ENCODE measurements around the gene EARS2. TPM values are rescaled to one million over a fixed set of nuclear protein-coding genes. Genes with fewer than 3 reads are reported as not detected.
"Not testable (repeated sequence)": the region's sequence is repeated elsewhere in the genome, so short reads cannot be mapped to it uniquely, and the experiment has no call there.

EARS2 gene
- 10 to 100 TPM; 27.0 to 32.2 (median 31.1) TPM for polyA plus RNA-seq (ENCODE audit: insufficient read length in 4 of 4)

GRCh38 chr16:23556881-23557778 is at the start of gene EARS2, which contains the start of gene UBFD1:
TSS of gene EARS2 (minus strand) at chr16:23557350. CDS start at chr16:23557343, 7 bp downstream.
TSS of gene UBFD1 (plus strand) at chr16:23557727. CDS start at chr16:23557743, 16 bp downstream.
- DNase-seq (ENCODE audit: low read depth in 4 of 4, low spot score in 3 of 4), result peak; percentile 94 to 98 (median 96)

GRCh38 chr16:23597003-23597756 is 40.0 kb upstream of the EARS2 start:
- DNase-seq (ENCODE audit: low read depth in 4 of 4, low spot score in 3 of 4), result no peak

- DNase-seq (ENCODE audit: low read depth in 4 of 4, low spot score in 3 of 4), result peak; percentile 73 to 81 (median 79)
Observed at GRCh38 chr16:23595951-23596720, 39.0 kb upstream of the EARS2 start, which contains the start of gene NDUFAB1. TSS of gene NDUFAB1 (minus strand) at chr16:23596316. CDS start at chr16:23596290, 26 bp downstream.

- DNase-seq (ENCODE audit: low read depth in 4 of 4, low spot score in 3 of 4), result no peak
Observed at GRCh38 chr16:23595246-23595950, 38.2 kb upstream of the EARS2 start.

- DNase-seq (ENCODE audit: low read depth in 4 of 4, low spot score in 3 of 4), result no peak
Observed at GRCh38 chr16:23594186-23594585, 37.0 kb upstream of the EARS2 start.

GRCh38 chr16:23590181-23590580 is 33.0 kb upstream of the EARS2 start:
- DNase-seq (ENCODE audit: low read depth in 4 of 4, low spot score in 3 of 4), result no peak

GRCh38 chr16:23587726-23588125 is 30.6 kb upstream of the EARS2 start:
- DNase-seq (ENCODE audit: low read depth in 4 of 4, low spot score in 3 of 4), result no peak

GRCh38 chr16:23584186-23585076 is 27.3 kb upstream of the EARS2 start:
- DNase-seq (ENCODE audit: low read depth in 4 of 4, low spot score in 3 of 4), result no peak

GRCh38 chr16:23583271-23583670 is 26.1 kb upstream of the EARS2 start:
- not testable (repeated sequence) for DNase-seq (ENCODE audit: low read depth in 4 of 4, low spot score in 3 of 4)

GRCh38 chr16:23581764-23582163 is 24.6 kb upstream of the EARS2 start:
- DNase-seq (ENCODE audit: low read depth in 4 of 4, low spot score in 3 of 4), result no peak

- DNase-seq (ENCODE audit: low read depth in 4 of 4, low spot score in 3 of 4), result no peak
Observed at GRCh38 chr16:23580391-23580790, 23.2 kb upstream of the EARS2 start.

- no peak for DNase-seq (ENCODE audit: low read depth in 4 of 4, low spot score in 3 of 4)
Observed at GRCh38 chr16:23579371-23579770, 22.2 kb upstream of the EARS2 start.

- no peak for DNase-seq (ENCODE audit: low read depth in 4 of 4, low spot score in 3 of 4)
Observed at GRCh38 chr16:23578101-23578830, 21.1 kb upstream of the EARS2 start.

GRCh38 chr16:23577493-23577892 is 20.3 kb upstream of the EARS2 start:
- DNase-seq (ENCODE audit: low read depth in 4 of 4, low spot score in 3 of 4), result no peak

- no peak for DNase-seq (ENCODE audit: low read depth in 4 of 4, low spot score in 3 of 4)
Observed at GRCh38 chr16:23575834-23576233, 18.7 kb upstream of the EARS2 start.

GRCh38 chr16:23573817-23574216 is 16.7 kb upstream of the EARS2 start:
- DNase-seq (ENCODE audit: low read depth in 4 of 4, low spot score in 3 of 4), result no peak

GRCh38 chr16:23572394-23572793 is 15.2 kb upstream of the EARS2 start:
- no peak for DNase-seq (ENCODE audit: low read depth in 4 of 4, low spot score in 3 of 4)

GRCh38 chr16:23571895-23572294 is 14.7 kb upstream of the EARS2 start:
- DNase-seq (ENCODE audit: low read depth in 4 of 4, low spot score in 3 of 4), result no peak

Data from right renal pelvis (tissue), 4 donors.